ENCODE results near the gene RNASEH2C.
"Not testable (repeated sequence)": the region's sequence is repeated elsewhere in the genome, so short reads cannot be mapped to it uniquely, and the experiment has no call there.

RNASEH2C gene

DNA sequence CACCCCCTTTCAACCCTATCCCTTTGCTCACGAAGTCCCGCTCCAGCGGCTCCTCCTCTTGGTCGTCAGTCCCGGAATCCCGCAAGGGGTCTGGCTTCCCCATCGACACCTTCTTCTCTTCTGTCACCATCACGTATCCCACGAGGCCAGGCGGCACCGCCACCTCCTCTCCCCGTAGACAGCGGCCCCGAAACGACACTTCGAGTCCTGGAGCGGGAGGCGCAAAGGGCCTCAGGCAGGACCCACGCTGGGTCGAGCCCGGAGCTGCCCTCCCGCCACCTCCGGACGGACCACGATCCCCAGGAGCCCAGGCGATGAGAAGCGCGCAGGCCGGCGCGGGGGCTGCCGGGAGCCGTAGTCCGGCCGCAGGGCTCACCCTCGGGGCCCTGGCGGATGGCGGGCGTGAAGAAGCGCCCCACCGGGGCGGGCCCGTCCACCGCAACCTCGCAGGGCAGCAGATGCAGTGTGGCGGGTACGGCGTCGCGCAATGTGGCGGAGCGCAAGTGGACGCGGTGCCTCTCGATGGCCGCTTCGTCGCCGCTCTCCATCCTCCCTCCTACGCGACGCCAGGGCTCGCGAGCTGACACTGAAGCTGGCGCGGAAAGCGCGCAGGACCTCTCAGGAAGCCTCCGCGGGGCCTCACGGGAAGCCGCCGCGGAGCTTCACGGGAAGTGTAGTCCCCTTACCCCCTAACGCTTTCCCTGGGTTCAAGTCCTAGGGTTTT, at the start of gene RNASEH2C:
RNASEH2C (minus strand) TSS at position 588 of the 724 bp plus-strand sequence; CDS start at position 548, 40 bp downstream.
- DNase-seq (ENCODE audit: low read depth in 2 of 2): peak; percentile 66 to 75

DNA sequence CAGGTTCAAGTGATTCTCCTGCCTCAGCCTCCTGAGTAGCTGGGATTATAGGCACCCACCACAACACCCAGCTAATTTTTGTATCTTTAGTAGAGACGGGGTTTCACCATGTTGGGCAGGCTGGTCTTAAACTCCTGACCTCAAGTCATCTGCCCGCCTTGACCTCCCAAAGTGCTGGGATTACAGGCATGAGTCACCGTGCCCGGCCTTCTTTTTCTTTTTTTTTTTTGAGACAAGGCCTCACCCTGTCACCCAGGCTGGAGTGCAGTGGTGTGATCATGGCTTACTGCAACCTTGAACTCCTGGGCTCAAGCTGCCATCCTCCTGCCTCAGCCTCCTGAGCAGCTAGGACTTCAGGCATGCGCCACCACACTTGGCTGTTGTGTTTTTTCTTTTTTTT, 47.2 kb upstream of the RNASEH2C start:
- DNase-seq (ENCODE audit: low read depth in 2 of 2): not testable (repeated sequence)

DNA sequence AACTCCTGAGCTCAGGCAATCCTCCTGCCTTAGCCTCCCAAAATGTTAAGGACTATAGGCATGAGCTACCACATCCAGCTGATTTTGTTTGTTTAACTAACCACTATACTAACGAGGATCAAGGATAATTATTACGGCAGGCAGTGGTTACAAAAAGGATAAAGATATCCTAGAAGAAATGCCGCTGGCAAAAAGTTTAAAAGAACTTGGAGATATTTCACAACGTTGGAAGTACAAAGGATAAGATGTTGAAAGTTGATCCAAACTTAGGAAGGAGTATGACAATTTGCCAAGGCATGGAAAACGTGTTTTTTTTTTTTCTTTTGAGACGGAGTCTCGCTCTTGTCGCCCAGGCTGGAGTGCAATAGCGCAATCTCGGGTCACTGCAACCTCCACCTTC, 46.8 kb upstream of the RNASEH2C start:
- DNase-seq (ENCODE audit: low read depth in 2 of 2): no peak

DNA sequence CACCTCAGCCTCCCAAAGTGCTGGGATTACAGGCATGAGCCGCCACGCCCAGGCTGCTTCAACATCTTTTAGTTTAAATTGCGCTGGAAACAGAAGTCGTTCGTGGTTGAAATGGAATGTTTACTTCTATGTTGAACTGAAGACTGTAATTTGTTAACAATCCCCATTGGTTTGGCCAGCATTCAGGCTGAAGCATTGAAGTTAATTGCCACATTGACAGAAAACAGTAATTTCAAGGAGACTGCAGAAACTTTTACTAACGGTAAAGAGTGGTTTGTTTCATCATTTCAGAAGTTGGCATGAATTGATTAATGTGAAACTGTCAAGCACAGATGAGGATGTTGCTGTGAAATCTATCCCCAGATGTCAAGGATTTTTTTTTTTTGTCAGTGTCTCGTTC, 45.9 kb upstream of the RNASEH2C start:
- DNase-seq (ENCODE audit: low read depth in 2 of 2): no peak

DNA sequence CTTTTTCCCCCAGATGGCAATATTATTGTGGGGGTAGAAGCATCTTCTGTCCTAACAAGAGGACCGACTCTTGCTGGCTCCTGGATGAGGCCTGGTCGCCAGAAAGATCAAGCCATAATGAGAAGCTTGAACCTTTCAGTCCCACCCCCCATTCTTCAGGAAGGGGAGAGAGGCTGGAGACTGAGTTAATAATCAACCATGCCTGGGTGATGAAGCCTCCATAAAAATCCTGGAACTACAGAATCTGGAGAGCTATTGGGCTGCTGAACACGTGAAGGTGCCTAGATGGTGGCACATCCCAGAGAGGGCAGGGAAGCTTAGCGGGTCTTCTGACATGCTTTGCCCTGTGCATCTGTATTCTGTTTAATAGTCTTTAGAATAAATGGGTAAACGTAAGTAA, 43.8 kb upstream of the RNASEH2C start:
- DNase-seq (ENCODE audit: low read depth in 2 of 2): no peak

DNA sequence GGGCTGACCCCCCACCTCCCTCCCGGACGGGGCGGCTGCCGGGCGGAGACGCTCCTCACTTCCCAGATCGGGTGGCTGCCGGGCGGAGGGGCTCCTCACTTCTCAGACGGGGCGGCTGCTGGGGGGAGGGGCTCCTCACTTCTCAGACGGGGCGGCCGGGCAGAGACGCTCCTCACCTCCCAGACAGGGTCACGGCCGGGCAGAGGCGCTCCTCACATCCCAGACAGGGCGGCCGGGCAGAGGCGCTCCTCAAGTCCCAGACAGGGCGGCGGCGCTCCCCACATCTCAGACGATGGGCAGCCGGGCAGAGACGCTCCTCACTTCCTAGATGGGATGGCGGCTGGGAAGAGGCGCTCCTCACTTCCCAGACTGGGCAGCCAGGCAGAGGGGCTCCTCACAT, 42.2 kb upstream of the RNASEH2C start:
- not testable (repeated sequence) for DNase-seq (ENCODE audit: low read depth in 2 of 2)

DNA sequence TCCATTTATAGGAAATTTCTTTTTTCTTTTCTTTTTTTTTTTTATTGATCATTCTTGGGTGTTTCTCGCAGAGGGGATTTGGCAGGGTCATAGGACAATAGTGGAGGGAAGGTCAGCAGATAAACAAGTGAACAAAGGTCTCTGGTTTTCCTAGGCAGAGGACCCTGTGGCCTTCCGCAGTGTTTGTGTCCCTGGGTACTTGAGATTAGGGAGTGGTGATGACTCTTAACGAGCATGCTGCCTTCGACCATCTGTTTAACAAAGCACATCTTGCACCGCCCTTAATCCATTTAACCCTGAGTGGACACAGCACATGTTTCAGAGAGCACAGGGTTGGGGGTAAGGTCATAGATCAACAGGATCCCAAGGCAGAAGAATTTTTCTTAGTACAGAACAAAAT, 41.6 kb upstream of the RNASEH2C start:
- not testable (repeated sequence) for DNase-seq (ENCODE audit: low read depth in 2 of 2)

DNA sequence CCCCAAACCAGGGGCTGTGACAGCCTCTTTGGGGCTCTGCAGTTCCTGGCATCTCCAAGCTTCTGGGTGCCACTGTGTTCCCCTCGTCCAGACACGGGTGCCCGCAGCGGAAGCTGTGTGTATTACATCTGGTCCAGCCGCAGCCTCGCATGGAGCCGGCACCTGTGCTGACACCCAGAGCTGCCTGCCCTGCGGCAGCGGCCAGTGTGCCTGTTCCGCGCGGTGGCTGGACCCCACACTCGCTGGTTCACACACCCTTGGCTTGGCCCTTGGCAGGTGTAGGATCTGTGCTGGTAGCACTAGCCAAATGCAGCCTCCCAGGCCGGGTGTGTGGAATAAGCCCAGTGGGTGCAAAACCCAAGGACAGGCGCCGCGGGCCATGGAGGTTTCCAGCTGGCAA, 24.5 kb upstream of the RNASEH2C start:
- no peak for DNase-seq (ENCODE audit: low read depth in 2 of 2)

DNA sequence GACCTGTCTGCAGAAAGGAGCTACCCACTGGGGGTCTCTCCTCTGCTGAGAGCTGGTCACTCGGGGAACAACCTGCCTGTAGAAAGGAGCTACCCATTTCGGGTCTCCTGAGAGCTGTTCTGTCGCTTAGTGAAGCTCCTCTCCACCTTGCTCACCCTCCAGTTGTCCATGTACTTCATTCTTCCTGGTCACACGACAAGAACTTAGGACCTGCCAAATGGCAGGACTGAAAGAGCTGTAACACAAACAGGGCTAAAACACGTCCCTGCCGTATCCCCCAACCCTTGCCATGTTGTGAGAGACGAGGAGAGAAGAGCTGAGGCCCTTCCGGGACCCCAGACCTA, 24.1 kb upstream of the RNASEH2C start:
- no peak for DNase-seq (ENCODE audit: low read depth in 2 of 2)

DNA sequence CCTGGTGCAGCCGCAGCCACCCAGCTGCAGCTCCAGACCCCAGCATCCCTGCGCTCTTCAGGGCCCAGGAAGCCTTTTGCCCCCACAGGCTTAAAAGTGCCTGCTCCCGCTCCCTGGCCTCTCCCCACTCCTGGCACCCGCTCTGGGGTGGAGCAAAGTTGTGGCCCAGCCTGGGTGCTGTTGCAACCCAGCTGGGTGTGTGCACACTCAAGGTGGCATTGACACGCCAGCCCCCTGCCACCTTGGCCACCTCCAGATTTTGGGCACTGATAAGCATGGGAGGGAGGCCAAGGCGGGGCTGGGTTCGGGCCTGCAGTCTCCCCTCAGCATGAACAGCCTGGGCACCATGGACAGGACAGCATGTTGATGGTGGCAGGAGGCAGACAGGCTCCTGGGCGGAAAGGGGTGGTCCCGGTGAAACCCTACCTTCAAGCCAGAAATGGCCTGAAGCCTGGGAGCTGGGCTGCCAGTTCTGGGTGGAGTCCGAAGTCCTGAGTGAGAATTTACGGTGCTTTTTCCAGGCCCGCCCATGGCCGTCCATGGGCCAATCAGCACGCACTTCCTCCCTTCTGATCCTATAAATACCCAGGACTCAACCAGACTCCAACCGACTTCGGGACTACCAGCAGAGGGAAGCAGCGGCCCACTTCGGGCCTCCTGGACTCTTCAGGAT, 23.6 kb upstream of the RNASEH2C start:
- DNase-seq (ENCODE audit: low read depth in 2 of 2): peak in 1 of 2 donors; percentile 11

DNA sequence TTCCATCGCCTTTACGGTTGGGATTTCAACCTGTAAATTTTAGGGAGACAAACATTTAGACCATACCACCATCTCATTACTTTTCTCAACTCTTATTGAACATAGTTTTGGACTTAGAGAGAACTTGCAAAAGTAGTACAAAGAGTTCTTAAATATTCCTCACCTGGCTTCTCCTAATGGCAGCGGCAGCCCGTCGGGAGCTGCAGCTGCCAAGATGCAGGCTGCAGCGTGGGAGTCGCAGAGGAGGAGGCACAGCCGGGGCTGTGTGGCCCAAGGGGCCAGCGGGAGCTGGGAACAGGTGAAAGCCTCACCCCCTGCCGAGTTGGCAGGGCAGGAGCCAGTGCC, 23.1 kb upstream of the RNASEH2C start:
- DNase-seq (ENCODE audit: low read depth in 2 of 2): no peak

DNA sequence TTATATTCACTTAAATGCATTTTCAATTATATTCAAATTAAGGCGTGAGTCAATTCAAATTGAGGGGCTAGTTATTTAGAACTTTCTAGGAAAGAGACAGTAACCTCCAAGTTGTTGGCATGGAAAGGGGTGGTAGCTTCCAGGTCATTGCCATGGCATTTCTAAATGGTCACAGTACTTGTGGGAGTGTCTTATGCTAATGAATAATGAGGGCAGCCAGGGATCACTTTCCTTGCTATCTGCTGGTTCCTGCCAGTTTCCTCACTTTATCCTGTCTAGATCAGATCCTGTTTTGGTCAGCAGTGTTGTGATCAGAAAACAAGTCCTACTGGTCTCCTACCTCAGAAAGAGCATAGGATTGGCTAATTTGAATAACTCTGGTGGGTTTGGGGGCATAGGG, 21.8 kb upstream of the RNASEH2C start:
- no peak for DNase-seq (ENCODE audit: low read depth in 2 of 2)

DNA sequence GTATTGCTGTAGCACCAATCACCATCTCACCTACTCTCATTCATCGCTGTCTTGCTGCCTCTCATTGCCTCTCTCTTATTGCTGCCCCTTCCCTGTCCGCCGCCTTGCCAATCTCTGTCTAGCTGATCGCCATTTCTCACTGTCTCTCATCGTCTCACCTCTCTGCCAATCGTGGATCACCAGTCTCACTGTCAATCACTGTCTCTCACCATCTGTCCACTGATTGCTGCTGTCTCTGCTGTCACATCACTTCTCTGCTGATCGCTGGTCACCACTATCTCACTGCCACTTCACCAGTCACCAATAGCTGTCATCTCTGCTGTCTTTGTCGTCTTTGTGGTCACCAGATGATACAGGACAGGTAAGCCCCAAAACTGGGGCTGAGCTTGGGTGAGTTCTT, 20.6 kb upstream of the RNASEH2C start:
- DNase-seq (ENCODE audit: low read depth in 2 of 2): no peak

DNA sequence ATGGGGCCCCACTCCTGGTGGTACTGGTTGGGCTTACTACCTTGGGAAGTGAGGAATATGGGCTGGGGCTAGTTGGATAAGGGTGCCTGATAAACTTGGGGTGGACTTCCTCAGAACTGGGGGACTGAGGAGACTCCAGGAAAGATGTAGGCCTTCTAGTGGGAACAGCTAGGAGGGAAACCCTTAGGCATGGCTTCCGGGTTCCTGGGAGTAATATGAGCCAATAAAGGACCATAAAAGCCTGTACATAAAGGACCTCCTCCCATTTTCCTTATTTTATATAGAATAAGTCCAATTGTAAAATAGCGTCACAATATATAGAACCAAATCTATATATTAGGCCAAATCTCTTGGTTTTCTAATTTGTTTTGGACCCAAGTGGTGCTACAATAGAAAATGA, 18.4 kb upstream of the RNASEH2C start:
- no peak for DNase-seq (ENCODE audit: low read depth in 2 of 2)

DNA sequence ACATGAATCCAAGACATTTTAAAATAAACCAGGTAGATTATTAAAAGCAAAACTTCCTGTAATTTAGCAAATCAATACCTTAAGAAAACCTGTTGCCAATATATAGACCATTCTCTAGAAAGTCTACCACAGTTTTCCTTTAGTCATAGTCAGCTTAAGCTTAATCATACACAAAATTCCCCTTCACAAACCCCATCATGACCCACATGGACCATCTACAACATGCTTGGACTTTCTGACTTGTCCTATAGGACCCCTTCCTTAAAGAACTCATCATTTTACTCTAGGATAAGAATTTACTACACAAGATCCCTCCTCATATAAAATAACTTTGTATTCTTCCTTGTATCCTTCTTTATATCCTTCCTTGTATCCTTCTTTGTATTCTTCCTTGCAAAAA, 16.2 kb upstream of the RNASEH2C start:
- DNase-seq (ENCODE audit: low read depth in 2 of 2): no peak

DNA sequence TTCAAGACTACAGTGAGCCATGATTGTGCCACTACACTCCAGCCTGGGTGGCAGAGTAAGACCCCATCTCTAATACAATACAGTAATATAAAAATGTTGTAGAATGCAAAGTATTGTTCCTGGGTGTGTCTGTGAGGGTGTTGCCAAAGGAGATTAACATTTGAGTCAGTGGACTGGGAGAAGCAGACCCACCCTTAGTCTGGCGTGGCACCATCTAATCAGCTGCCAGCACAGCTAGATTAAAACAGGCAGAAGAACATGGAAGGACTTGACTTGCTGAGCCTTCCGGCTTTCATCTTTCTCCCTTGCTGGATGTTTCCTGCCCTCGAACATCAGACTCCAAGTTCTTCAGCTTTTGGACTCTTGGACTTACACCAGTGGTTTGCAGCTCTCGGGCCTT, 14.5 kb upstream of the RNASEH2C start:
- not testable (repeated sequence) for DNase-seq (ENCODE audit: low read depth in 2 of 2)

DNA sequence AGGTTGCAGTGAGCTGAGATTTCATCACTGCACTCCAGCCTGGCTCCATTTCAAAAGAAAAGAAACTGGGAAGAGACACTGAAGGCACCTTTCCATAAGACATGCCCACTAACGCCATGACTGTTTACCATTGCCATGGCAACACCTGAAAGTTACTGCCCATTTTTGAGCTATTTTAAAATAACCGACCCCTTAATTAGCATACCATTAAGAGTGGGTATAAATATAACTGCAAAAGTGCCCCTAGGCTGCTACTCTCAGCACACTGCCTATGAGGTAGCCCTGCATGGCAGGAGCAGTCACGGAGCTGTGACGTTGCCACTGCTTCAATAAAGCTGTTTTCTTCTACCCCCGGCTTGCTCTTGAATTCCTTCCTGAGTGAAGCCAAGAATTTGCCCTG, 9.9 kb upstream of the RNASEH2C start:
- no peak for DNase-seq (ENCODE audit: low read depth in 2 of 2)

DNA sequence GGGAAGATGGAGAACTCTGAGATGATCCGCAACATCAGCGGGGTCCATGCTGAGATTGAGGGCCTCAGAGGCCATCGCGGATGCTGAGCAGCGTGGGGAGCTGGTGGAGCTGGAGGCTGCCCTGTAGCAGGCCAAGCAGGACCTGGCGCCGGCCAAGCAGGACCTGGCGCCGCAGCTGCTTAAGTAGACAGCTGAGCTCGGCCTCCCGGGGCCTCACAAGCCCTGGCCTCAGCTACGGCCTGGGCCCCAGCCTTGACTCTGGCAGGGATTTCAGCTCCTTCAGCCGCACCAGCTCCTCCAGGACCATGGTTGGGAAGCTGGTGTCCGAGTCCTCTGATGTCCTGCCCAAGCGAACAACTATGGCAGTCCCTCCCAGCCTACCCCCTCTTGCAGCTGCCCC, 7.3 kb upstream of the RNASEH2C start:
- no peak for DNase-seq (ENCODE audit: low read depth in 2 of 2)

DNA sequence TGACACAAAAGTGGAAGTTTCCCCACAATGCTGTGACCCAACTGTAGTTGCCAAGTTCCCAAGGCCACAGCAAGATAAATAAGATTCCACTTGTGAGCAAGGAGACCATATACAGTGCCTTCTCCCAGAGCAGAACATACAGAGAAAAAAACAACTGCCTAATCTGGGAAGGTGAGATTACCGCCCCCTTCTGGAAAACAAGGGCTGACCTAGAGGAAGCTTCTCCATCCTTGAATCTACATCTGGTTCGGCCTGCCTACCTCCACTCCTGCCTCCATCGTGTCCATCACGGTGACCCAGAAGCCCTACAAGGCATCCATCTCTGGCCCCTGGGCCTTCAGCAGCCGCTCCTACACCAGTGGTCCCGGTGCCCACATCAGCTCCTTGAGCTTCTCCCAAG, 6.1 kb upstream of the RNASEH2C start:
- DNase-seq (ENCODE audit: low read depth in 2 of 2): no peak

DNA sequence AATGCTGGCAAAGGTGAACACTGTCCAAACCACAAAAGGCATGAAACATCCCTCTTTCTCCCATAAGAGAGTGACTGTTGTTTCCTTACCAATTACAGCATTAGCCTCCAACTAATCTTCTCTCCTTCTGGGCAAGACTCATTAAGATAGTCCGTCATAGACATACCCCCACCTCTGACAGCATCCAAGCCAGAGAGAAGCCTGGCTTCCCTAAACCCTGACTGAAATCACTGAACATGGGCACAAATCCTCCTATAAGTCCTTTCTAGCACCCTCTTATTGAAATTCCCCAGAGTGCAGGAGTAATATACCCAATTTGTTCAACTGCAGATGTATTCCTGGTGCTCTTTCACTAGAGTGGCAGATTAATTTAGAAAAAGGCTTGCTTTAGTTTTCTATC, 1.7 kb upstream of the RNASEH2C start:
- no peak for DNase-seq (ENCODE audit: low read depth in 2 of 2)

DNA sequence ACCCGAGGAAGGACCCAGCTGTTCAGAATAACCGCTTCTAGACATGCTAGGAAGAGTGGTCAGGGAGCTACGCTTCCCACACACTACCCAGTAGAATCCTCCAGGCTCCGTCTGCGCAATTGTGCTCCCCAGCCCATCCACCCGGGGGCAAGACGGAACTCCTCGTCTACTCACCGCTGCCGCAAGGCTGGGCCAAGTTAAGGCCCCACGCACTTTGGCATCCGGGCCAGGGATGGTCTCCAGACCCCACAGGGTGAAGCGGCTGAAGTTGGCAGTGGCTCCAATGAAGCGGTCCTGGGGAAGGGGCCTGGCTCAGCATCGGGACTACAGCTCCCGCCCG, 757 bp downstream of the RNASEH2C start:
- DNase-seq (ENCODE audit: low read depth in 2 of 2): peak in 1 of 2 donors; percentile 24

DNA sequence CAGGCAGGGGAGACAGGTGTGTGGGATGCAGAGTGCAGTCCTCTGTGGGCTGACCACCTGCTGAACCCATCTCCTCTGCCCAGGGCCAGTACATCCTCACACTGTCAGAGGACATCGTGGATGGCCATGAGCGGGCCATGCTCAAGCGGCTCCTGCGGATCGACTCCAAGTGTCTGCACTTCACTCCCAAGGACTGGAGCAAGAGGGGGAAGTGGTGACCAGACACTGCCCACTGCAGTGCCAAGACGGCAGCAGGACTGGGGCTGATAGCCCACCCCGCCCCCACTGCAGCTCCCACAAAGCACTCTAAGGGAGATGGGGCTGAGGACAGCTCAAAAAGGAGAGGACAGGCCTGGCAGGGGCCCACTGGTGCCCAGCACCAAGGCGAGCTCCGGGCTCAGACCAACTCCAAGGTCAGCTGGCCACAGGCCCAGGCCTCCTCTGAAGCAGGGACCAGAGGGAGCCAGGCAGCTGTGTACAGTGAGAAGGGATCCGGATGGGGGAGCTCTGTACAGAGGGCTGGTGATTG, 1.6 kb downstream of the RNASEH2C start:
- DNase-seq (ENCODE audit: low read depth in 2 of 2): no peak

DNA sequence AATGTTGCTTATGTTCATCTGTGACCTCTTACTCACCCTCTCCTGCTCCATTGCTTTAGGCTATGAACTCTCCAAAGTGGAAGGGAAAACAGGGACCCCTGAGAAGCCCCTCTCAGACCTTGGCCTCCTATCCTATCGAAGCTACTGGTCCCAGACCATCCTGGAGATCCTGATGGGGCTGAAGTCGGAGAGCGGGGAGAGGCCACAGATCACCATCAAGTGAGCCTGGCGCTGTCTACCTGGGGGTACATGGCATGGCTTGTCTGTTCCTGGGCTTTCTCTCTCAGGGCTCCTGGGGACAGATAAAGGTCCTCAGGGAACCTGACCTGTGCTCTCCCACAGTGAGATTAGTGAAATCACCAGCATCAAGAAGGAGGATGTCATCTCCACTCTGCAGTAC, 2.1 kb downstream of the RNASEH2C start:
- DNase-seq (ENCODE audit: low read depth in 2 of 2): no peak

DNA sequence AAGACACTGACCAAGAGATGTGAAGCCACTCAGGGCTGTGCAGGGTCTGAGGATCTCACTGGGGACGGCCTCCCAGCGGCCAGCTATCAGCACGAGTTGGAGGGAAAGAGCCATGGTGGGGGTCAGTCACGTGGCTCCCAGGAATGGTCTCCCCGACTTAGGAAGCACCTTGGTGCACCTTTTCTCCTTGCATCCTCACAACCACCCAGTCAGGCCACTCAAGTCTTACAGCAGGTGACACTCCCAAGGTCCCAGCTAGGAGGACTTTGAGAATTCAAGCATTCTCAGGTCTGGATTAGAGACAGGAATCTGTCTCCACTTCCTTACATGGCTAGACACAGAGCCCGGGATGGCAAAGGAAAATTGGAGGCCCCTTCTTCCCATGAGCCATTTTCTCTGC, 2.7 kb downstream of the RNASEH2C start:
- DNase-seq (ENCODE audit: low read depth in 2 of 2): no peak
